ENCODE results near the gene KRTAP4-2.
"Not testable (repeated sequence)": the region's sequence is repeated elsewhere in the genome, so short reads cannot be mapped to it uniquely, and the experiment has no call there.

The KRTAP4-2 gene

GRCh38 chr17:41160190-41160589 is 17.8 kb downstream of the KRTAP4-2 start:
- not testable (repeated sequence) for H3K27ac ChIP-seq (ENCODE audit: low read length); H3K36me3 ChIP-seq (ENCODE audit: insufficient read depth, low read depth, low read length); H3K9ac ChIP-seq (ENCODE audit: low read depth, low read length); H3K9me3 ChIP-seq (ENCODE audit: insufficient read depth, low read depth, low read length); H3K4me3 ChIP-seq (ENCODE audit: low read length); H3K27me3 ChIP-seq (ENCODE audit: insufficient read depth, low read length); H3K4me1 ChIP-seq (ENCODE audit: insufficient read depth, low read length)

GRCh38 chr17:41153856-41154255 is 24.2 kb downstream of the KRTAP4-2 start:
- H3K27ac ChIP-seq (ENCODE audit: low read length), result no peak overlapping the region
- H3K4me1 ChIP-seq (ENCODE audit: insufficient read depth, low read length), result no peaks in the 10 kb centered on the region
- no peak overlapping the region for H3K9ac ChIP-seq (ENCODE audit: low read depth, low read length)
- H3K4me3 ChIP-seq (ENCODE audit: low read length), result no peak overlapping the region
- no peaks in the 10 kb centered on the region for H3K36me3 ChIP-seq (ENCODE audit: insufficient read depth, low read depth, low read length)
- no peaks in the 10 kb centered on the region for H3K9me3 ChIP-seq (ENCODE audit: insufficient read depth, low read depth, low read length)
- no peaks in the 10 kb centered on the region for H3K27me3 ChIP-seq (ENCODE audit: insufficient read depth, low read length)

- Histone ChIP-seq H3K4me3 (ENCODE audit: low read length) (no peak overlapping the region), H3K27ac (ENCODE audit: low read length) (no peak overlapping the region), H3K9ac (ENCODE audit: low read depth, low read length) (no peak overlapping the region), H3K9me3 (ENCODE audit: insufficient read depth, low read depth, low read length) (no peaks in the 10 kb centered on the region), H3K36me3 (ENCODE audit: insufficient read depth, low read depth, low read length) (no peaks in the 10 kb centered on the region), H3K4me1 (ENCODE audit: insufficient read depth, low read length) (no peaks in the 10 kb centered on the region), H3K27me3 (ENCODE audit: insufficient read depth, low read length) (no peaks in the 10 kb centered on the region)
These were observed 26.5 kb downstream of the KRTAP4-2 start for GRCh38 chr17:41151525-41151924.

- H3K4me3 ChIP-seq (ENCODE audit: low read length), result no peak overlapping the region
- H3K36me3 ChIP-seq (ENCODE audit: insufficient read depth, low read depth, low read length), result no peaks in the 10 kb centered on the region
- no peaks in the 10 kb centered on the region for H3K27me3 ChIP-seq (ENCODE audit: insufficient read depth, low read length)
- no peaks in the 10 kb centered on the region for H3K9me3 ChIP-seq (ENCODE audit: insufficient read depth, low read depth, low read length)
- H3K4me1 ChIP-seq (ENCODE audit: insufficient read depth, low read length), result no peaks in the 10 kb centered on the region
- H3K27ac ChIP-seq (ENCODE audit: low read length), result no peak overlapping the region
- H3K9ac ChIP-seq (ENCODE audit: low read depth, low read length), result no peak overlapping the region
These were observed 28.0 kb downstream of the KRTAP4-2 start for GRCh38 chr17:41150026-41150425.

GRCh38 chr17:41149652-41149985 is 28.4 kb downstream of the KRTAP4-2 start, which contains the start of gene KRTAP4-5:
TSS of gene KRTAP4-5 (minus strand) at chr17:41149825. CDS start at chr17:41149767, 58 bp downstream.
- H3K27ac ChIP-seq (ENCODE audit: low read length), result no peak within 1 kb of the TSS
- H3K9ac ChIP-seq (ENCODE audit: low read depth, low read length), result no peak within 1 kb of the TSS
- H3K27me3 ChIP-seq (ENCODE audit: insufficient read depth, low read length), result no peaks in the 10 kb centered on the region
- no peak within 1 kb of the TSS for H3K4me3 ChIP-seq (ENCODE audit: low read length)
- H3K9me3 ChIP-seq (ENCODE audit: insufficient read depth, low read depth, low read length), result no peaks in the 10 kb centered on the region
- H3K36me3 ChIP-seq (ENCODE audit: insufficient read depth, low read depth, low read length), result no peaks in the 10 kb centered on the region
- no peaks in the 10 kb centered on the region for H3K4me1 ChIP-seq (ENCODE audit: insufficient read depth, low read length)

- H3K9me3 ChIP-seq (ENCODE audit: insufficient read depth, low read depth, low read length); H3K36me3 ChIP-seq (ENCODE audit: insufficient read depth, low read depth, low read length); H3K9ac ChIP-seq (ENCODE audit: low read depth, low read length); H3K27ac ChIP-seq (ENCODE audit: low read length); H3K27me3 ChIP-seq (ENCODE audit: insufficient read depth, low read length); H3K4me1 ChIP-seq (ENCODE audit: insufficient read depth, low read length); H3K4me3 ChIP-seq (ENCODE audit: low read length): not testable (repeated sequence)
These were observed 28.9 kb downstream of the KRTAP4-2 start for GRCh38 chr17:41148971-41149651.

GRCh38 chr17:41147531-41148204 is 30.4 kb downstream of the KRTAP4-2 start:
- no peaks in the 10 kb centered on the region for H3K27me3 ChIP-seq (ENCODE audit: insufficient read depth, low read length)
- peaks cover 14% of the 10 kb centered on the region for H3K9me3 ChIP-seq (ENCODE audit: insufficient read depth, low read depth, low read length)
- H3K27ac ChIP-seq (ENCODE audit: low read length), result no peak overlapping the region
- no peak overlapping the region for H3K9ac ChIP-seq (ENCODE audit: low read depth, low read length)
- no peaks in the 10 kb centered on the region for H3K4me1 ChIP-seq (ENCODE audit: insufficient read depth, low read length)
- no peak overlapping the region for H3K4me3 ChIP-seq (ENCODE audit: low read length)
- H3K36me3 ChIP-seq (ENCODE audit: insufficient read depth, low read depth, low read length), result no peaks in the 10 kb centered on the region

GRCh38 chr17:41145261-41145660 is 32.8 kb downstream of the KRTAP4-2 start:
- Histone ChIP-seq H3K36me3 (ENCODE audit: insufficient read depth, low read depth, low read length) (no peaks in the 10 kb centered on the region), H3K27ac (ENCODE audit: low read length) (no peak overlapping the region), H3K9me3 (ENCODE audit: insufficient read depth, low read depth, low read length) (peaks cover 14% of the 10 kb centered on the region), H3K4me1 (ENCODE audit: insufficient read depth, low read length) (no peaks in the 10 kb centered on the region), H3K27me3 (ENCODE audit: insufficient read depth, low read length) (no peaks in the 10 kb centered on the region), H3K9ac (ENCODE audit: low read depth, low read length) (no peak overlapping the region), H3K4me3 (ENCODE audit: low read length) (no peak overlapping the region)

GRCh38 chr17:41144846-41145245 is 33.2 kb downstream of the KRTAP4-2 start:
- Histone ChIP-seq H3K27ac (ENCODE audit: low read length) (no peak overlapping the region), H3K36me3 (ENCODE audit: insufficient read depth, low read depth, low read length) (no peaks in the 10 kb centered on the region)

GRCh38 chr17:41141361-41141760 is 36.7 kb downstream of the KRTAP4-2 start:
- Histone ChIP-seq H3K4me1 (ENCODE audit: insufficient read depth, low read length) (no peaks in the 10 kb centered on the region), H3K36me3 (ENCODE audit: insufficient read depth, low read depth, low read length) (no peaks in the 10 kb centered on the region), H3K9ac (ENCODE audit: low read depth, low read length) (no peak overlapping the region)

More at GRCh38 chr17:41144846-41145245, 33.2 kb downstream of the KRTAP4-2 start:
- no peak overlapping the region for H3K9ac ChIP-seq (ENCODE audit: low read depth, low read length)
- H3K27me3 ChIP-seq (ENCODE audit: insufficient read depth, low read length), result no peaks in the 10 kb centered on the region
- no peaks in the 10 kb centered on the region for H3K4me1 ChIP-seq (ENCODE audit: insufficient read depth, low read length)
- no peak overlapping the region for H3K4me3 ChIP-seq (ENCODE audit: low read length)
- peaks cover 14% of the 10 kb centered on the region for H3K9me3 ChIP-seq (ENCODE audit: insufficient read depth, low read depth, low read length)

GRCh38 chr17:41140360-41141131 is 37.5 kb downstream of the KRTAP4-2 start, which contains the start of gene KRTAP4-6:
TSS of gene KRTAP4-6 (minus strand) at chr17:41140544. CDS start at chr17:41140487, 57 bp downstream.
- Histone ChIP-seq H3K27ac (ENCODE audit: low read length) (no peak within 1 kb of the TSS), H3K4me3 (ENCODE audit: low read length) (no peak within 1 kb of the TSS), H3K27me3 (ENCODE audit: insufficient read depth, low read length) (no peaks in the 10 kb centered on the region), H3K4me1 (ENCODE audit: insufficient read depth, low read length) (no peaks in the 10 kb centered on the region), H3K9me3 (ENCODE audit: insufficient read depth, low read depth, low read length) (peaks cover 18% of the 10 kb centered on the region), H3K36me3 (ENCODE audit: insufficient read depth, low read depth, low read length) (no peaks in the 10 kb centered on the region), H3K9ac (ENCODE audit: low read depth, low read length) (no peak within 1 kb of the TSS)

More at GRCh38 chr17:41141361-41141760, 36.7 kb downstream of the KRTAP4-2 start:
- Histone ChIP-seq H3K27ac (ENCODE audit: low read length) (no peak overlapping the region), H3K4me3 (ENCODE audit: low read length) (no peak overlapping the region), H3K27me3 (ENCODE audit: insufficient read depth, low read length) (no peaks in the 10 kb centered on the region), H3K9me3 (ENCODE audit: insufficient read depth, low read depth, low read length) (peaks cover 18% of the 10 kb centered on the region)
